K562 (cell line): ENCODE results near the gene BCAR1.

ENCODE experiments used
- MXI1 ChIP-seq: IDR thresholded peaks from 2 replicates; pipeline ENCODE4 v1.6.1; 2011; ENCODE audit warnings: low read depth, mild to moderate bottlenecking, improper control_type of control experiment, low read length
- POLR2AphosphoS5 ChIP-seq: IDR thresholded peaks from 2 replicates; pipeline ENCODE4 v1.6.1; 2011; ENCODE audit warnings: mild to moderate bottlenecking, low read depth, low read length, moderate library complexity; ENCODE audit not compliant: control insufficient read depth, insufficient read depth
- YY1 ChIP-seq, 3 experiments: IDR thresholded peaks; 2 replicates each; pipeline ENCODE4 v1.6.1; 2011; ENCODE audit warnings: low read length in 2 of 3, mild to moderate bottlenecking in 2 of 3, moderate library complexity in 2 of 3, borderline replicate concordance in 1 of 3, control low read depth in 1 of 3, low read depth in 1 of 3; ENCODE audit not compliant: insufficient read depth in 3 of 3, insufficient replicate concordance in 2 of 3, control insufficient read depth in 1 of 3, insufficient read length in 1 of 3; ENCODE audit errors: extremely low read depth in 1 of 3

DNA sequence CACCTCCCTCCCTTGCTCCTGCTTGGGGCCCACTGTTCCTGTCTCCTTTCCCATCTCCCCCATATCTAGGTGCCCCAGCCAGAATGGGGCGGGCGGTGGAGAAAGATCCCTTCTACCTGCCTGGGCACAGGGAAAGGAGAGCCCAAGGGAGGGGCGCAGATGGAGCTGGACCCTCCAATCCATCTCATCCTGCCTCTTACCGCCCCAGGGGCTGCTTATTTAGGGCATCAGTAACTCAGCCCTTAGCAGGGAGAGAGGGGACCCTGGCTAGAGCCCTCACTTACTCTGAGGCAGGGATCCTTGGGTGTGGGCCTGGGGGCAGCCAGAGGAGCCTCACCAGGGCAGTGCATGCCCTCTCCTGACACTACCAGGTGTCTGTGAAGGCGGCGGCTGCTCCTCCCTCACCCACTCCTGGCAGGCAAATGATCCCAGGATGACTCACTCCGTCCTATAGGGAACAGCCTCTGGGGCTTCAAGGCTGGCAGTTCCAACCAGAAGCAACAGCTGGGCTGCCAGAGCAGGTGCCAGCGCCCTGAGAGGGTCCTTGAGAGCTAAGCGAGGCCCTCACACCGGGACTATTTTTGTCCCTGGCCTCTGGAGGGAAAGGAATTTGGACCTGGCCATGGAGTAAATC, 16.3 kb upstream of the BCAR1 start:
- TF ChIP-seq POLR2AphosphoS5, result no peak
- TF ChIP-seq MXI1, result no peak
- TF ChIP-seq YY1 (IDR thresholded peaks at IDR 0.05; ENCODE audit: borderline replicate concordance in 1 of 3, control insufficient read depth in 1 of 3, extremely low read depth in 1 of 3, insufficient read depth in 3 of 3, insufficient read length in 1 of 3, insufficient replicate concordance in 2 of 3, low read depth in 1 of 3, low read length in 2 of 3), result no peak
